H1 (cell line): ENCODE measurements around the gene DLL1. TPM values are rescaled to one million over a fixed set of nuclear protein-coding genes. Genes with fewer than 3 reads are reported as not detected.

ENCODE experiments used
- CTCF ChIA-PET: fragments of 300-600 bp; sonication (Branson Sonifier 250); formaldehyde crosslinking; loops from one replicate; lab custom pipeline; 2021; ENCODE audit not compliant: partially characterized antibody; lab: Charles Lee
- POLR2A ChIA-PET: fragments of 300-600 bp; sonication (Branson Sonifier 250); formaldehyde crosslinking; loops from one replicate; lab custom pipeline; 2021; ENCODE audit warnings: inconsistent platforms; ENCODE audit not compliant: partially characterized antibody; lab: Charles Lee
- DNase-seq, 2 experiments: peaks; one replicate each; pipeline versions ENCODE4 v3.0.0 to v3.0.0-alpha.2; 2010 to 2022; ENCODE audit warnings: low spot score in 2 of 2, low read depth in 1 of 2, mixed read lengths in 1 of 2
- FAIRE-seq: peaks from 2 replicates; lab custom pipeline; 2011; peaks lifted over from hg19 to GRCh38; lab: Jason Lieb, UNC
- H2AFZ ChIP-seq: 2 replicates; pipeline ENCODE4 v1.8.1; 2012; ENCODE audit warnings: low read length, inconsistent platforms
- H2AK5ac ChIP-seq: 2 replicates; pipeline ENCODE4 v1.6.1; 2013; ENCODE audit warnings: low read depth, low read length
- H2BK120ac ChIP-seq: replicated peaks from 2 replicates; pipeline ENCODE3; 2013; ENCODE audit warnings: low read depth, low read length, inconsistent platforms
- H2BK12ac ChIP-seq: 2 replicates; pipeline ENCODE4 v1.6.1; 2013; ENCODE audit warnings: low read depth, low read length
- H2BK15ac ChIP-seq: 2 replicates; pipeline ENCODE4 v1.6.1; 2013; ENCODE audit warnings: low read length
- H2BK20ac ChIP-seq: 2 replicates; pipeline ENCODE4 v1.6.1; 2013; ENCODE audit warnings: low read length
- H2BK5ac ChIP-seq: 2 replicates; pipeline ENCODE4 v1.6.1; 2013; ENCODE audit warnings: low read depth, low read length
- H3K14ac ChIP-seq: 2 replicates; pipeline ENCODE4 v1.6.1; 2013; ENCODE audit warnings: inconsistent platforms; ENCODE audit not compliant: insufficient read length
- H3K18ac ChIP-seq: 2 replicates; pipeline ENCODE4 v1.6.1; 2013; ENCODE audit warnings: low read length; ENCODE audit errors: extremely low read depth
- H3K23ac ChIP-seq: 2 replicates; pipeline ENCODE4 v1.6.1; 2013; ENCODE audit warnings: inconsistent platforms; ENCODE audit not compliant: insufficient read length
- H3K23me2 ChIP-seq: 2 replicates; pipeline ENCODE4 v1.6.1; 2013; ENCODE audit warnings: low read depth, low read length
- H3K27ac ChIP-seq: 2 replicates; pipeline ENCODE4 v1.6.1; 2011; ENCODE audit warnings: low read depth, low read length, inconsistent platforms
- H3K27me3 ChIP-seq, 4 experiments: replicated peaks in 1 of 4; 1 replicate in 1 of 4; 2 replicates in 3 of 4; pipeline versions ENCODE4 v1.6.1 to v1.8.1; 2011 to 2013; ENCODE audit warnings: low read length in 3 of 4, mild to moderate bottlenecking in 3 of 4, inconsistent platforms in 2 of 4, mixed read lengths in 2 of 4, moderate library complexity in 1 of 4; ENCODE audit not compliant: control insufficient read depth in 3 of 4, insufficient read depth in 3 of 4; ENCODE audit errors: extremely low read depth in 1 of 4
- H3K36me3 ChIP-seq, 4 experiments: 2 replicates each; pipeline versions ENCODE4 v1.6.1 to v1.8.1; 2011 to 2013; ENCODE audit warnings: mild to moderate bottlenecking in 4 of 4, low read length in 3 of 4, moderate library complexity in 2 of 4, control low read depth in 1 of 4, inconsistent platforms in 1 of 4; ENCODE audit not compliant: insufficient read depth in 4 of 4, control insufficient read depth in 2 of 4
- H3K4ac ChIP-seq: replicated peaks from 2 replicates; pipeline ENCODE3; 2013; ENCODE audit warnings: low read length, low read depth, mixed read lengths, inconsistent platforms; ENCODE audit not compliant: insufficient read length
- H3K4me1 ChIP-seq, 4 experiments: replicated peaks in 1 of 4; 1 replicate in 1 of 4; 2 replicates in 3 of 4; pipeline versions ENCODE4 v1.6.1 to v1.8.1; 2011 to 2013; ENCODE audit warnings: low read length in 3 of 4, inconsistent platforms in 2 of 4, mixed read lengths in 1 of 4; ENCODE audit not compliant: insufficient read depth in 4 of 4, control insufficient read depth in 3 of 4
- H3K4me2 ChIP-seq, 2 experiments: 2 replicates each; pipeline versions ENCODE4 v1.6.1 to v1.8.1; 2011 to 2013; ENCODE audit warnings: low read depth in 2 of 2, low read length in 2 of 2, control low read depth in 1 of 2, inconsistent platforms in 1 of 2, mild to moderate bottlenecking in 1 of 2; ENCODE audit not compliant: insufficient read depth in 1 of 2
- H3K4me3 ChIP-seq, 4 experiments: fragments of 200-600, 300-600 bp in 1 of 4; sonication (generic), shearing (Covaris generic), sonication (Bioruptor Twin) in 1 of 4; 2 replicates each; pipeline versions ENCODE4 v1.5.1 to v1.8.1; 2011 to 2016; ENCODE audit warnings: low read length in 4 of 4, low read depth in 3 of 4, control low read depth in 2 of 4, inconsistent platforms in 2 of 4, mild to moderate bottlenecking in 2 of 4, mixed read lengths in 1 of 4, moderate library complexity in 1 of 4; ENCODE audit not compliant: insufficient read depth in 2 of 4; ENCODE audit errors: extremely low read depth in 1 of 4
- H3K56ac ChIP-seq: replicated peaks from 2 replicates; pipeline ENCODE3; 2013; ENCODE audit warnings: low read depth, mild to moderate bottlenecking, mixed read lengths, low read length, inconsistent platforms; ENCODE audit not compliant: insufficient read length
- H3K79me1 ChIP-seq: 2 replicates; pipeline ENCODE4 v1.6.1; 2013; ENCODE audit warnings: low read depth, low read length, control low read depth
- H3K79me2 ChIP-seq, 2 experiments: 2 replicates each; pipeline versions ENCODE4 v1.6.1 to v1.8.1; 2012 to 2013; ENCODE audit warnings: low read length in 2 of 2, mild to moderate bottlenecking in 2 of 2, inconsistent platforms in 1 of 2; ENCODE audit not compliant: insufficient read depth in 2 of 2, control insufficient read depth in 1 of 2
- H3K9ac ChIP-seq, 4 experiments: replicated peaks in 1 of 4; 1 replicate in 1 of 4; 2 replicates in 3 of 4; pipeline versions ENCODE4 v1.6.1 to v1.8.1; 2011 to 2013; ENCODE audit warnings: low read depth in 3 of 4, low read length in 3 of 4, control low read depth in 2 of 4, mild to moderate bottlenecking in 2 of 4, moderate library complexity in 2 of 4, inconsistent platforms in 1 of 4; ENCODE audit errors: extremely low read depth in 1 of 4
- H3K9me3 ChIP-seq, 2 experiments: 2 replicates each; pipeline versions ENCODE4 v1.6.1 to v1.8.1; 2012 to 2013; ENCODE audit warnings: mild to moderate bottlenecking in 2 of 2, moderate library complexity in 2 of 2, control low read depth in 1 of 2, inconsistent platforms in 1 of 2, low read depth in 1 of 2, low read length in 1 of 2, mixed read lengths in 1 of 2; ENCODE audit not compliant: insufficient read depth in 2 of 2
- H4K20me1 ChIP-seq, 2 experiments: replicated peaks in 1 of 2; 2 replicates each; pipeline versions ENCODE3 to v1.8.1; 2011 to 2013; ENCODE audit warnings: inconsistent platforms in 2 of 2, low read length in 2 of 2, mild to moderate bottlenecking in 1 of 2; ENCODE audit not compliant: insufficient read depth in 2 of 2, control insufficient read depth in 1 of 2
- H4K5ac ChIP-seq: 2 replicates; pipeline ENCODE4 v1.6.1; 2013; ENCODE audit warnings: low read length, low read depth, mixed read lengths, inconsistent platforms; ENCODE audit not compliant: insufficient read length
- H4K8ac ChIP-seq: 2 replicates; pipeline ENCODE4 v1.8.0; 2013; ENCODE audit warnings: mild to moderate bottlenecking, moderate library complexity, low read length, inconsistent platforms; ENCODE audit not compliant: insufficient read depth; ENCODE audit errors: extremely low read depth
- H4K91ac ChIP-seq: replicated peaks from 2 replicates; pipeline ENCODE3; 2013; ENCODE audit warnings: low read length, mixed read lengths, inconsistent platforms; ENCODE audit not compliant: insufficient read length
- CBX5 ChIP-seq: fragments of 300-800, 300-1000 bp; sonication (generic); IDR thresholded peaks from 2 replicates; pipeline ENCODE4 v1.7.1; 2016; ENCODE audit warnings: antibody characterized with exemption, low read length, low read depth
- CREB1 ChIP-seq: IDR thresholded peaks from 2 replicates; pipeline ENCODE4 v1.6.1; 2012; ENCODE audit warnings: inconsistent platforms
- RBBP5 ChIP-seq: IDR thresholded peaks from 2 replicates; pipeline ENCODE4 v1.7.1; 2012; ENCODE audit warnings: low read depth, mild to moderate bottlenecking, inconsistent platforms, low read length, moderate library complexity, borderline replicate concordance
- WGBS, 2 experiments: shearing (Covaris generic) in 1 of 2; methylation state at CpG; one replicate each; pipeline versions ENCODE4 v1.1.6 to v1.1.7; 2013 to 2015; ENCODE audit warnings: low lambda C conversion rate in 2 of 2, mixed read lengths in 2 of 2, inconsistent platforms in 1 of 2, low coverage in 1 of 2, missing lambda C conversion rate in 1 of 2; ENCODE audit not compliant: insufficient replicate concordance in 2 of 2, insufficient coverage in 1 of 2, insufficient read length in 1 of 2; ENCODE audit errors: extremely low coverage in 1 of 2, missing lambda C conversion rate in 1 of 2; 5-methylcytosine and 5-hydroxymethylcytosine counted together
- polyA plus RNA-seq, 7 experiments: library from polyadenylated mRNA; depleted of rRNA in 3 of 7; stranded (reverse) in 5 of 7; unstranded in 2 of 7; fragments of >200 nt in 5 of 7; fragments of 200-250 nt in 2 of 7; gene quantifications; 1 replicate in 5 of 7; 2 replicates in 1 of 7; 4 replicates in 1 of 7; pipeline versions ENCODE4 v1.2.1 to v1.2.3, GENCODE V29; 2011 to 2013; ENCODE audit warnings: missing spikeins in 2 of 7, mixed read lengths in 2 of 7
- total RNA-seq: library from RNA; stranded (reverse); fragmentation: NEBNext Ultra II Directional; extraction: Animal tissue kit (Norgen Biotek cat#: 25700); gene quantifications from 2 replicates; pipeline ENCODE4 v1.2.1, GENCODE V29; 2021

Gene DLL1
- total and polyA plus RNA-seq, 2 of the 8 experiments (the other 6 are each of a cell fraction or from before 2014, with no cell fraction given), result 1.7 to 3.8 TPM

GRCh38 chr6:170243386-170243785, 47.5 kb downstream of the DLL1 start:
- H3K9me3 ChIP-seq, result no peaks in the 10 kb centered on the region
- H2BK5ac ChIP-seq, result no peak overlapping the region
- H3K4me3 ChIP-seq, result no peak overlapping the region
- no peaks in the 10 kb centered on the region for H3K79me1 ChIP-seq
- H3K56ac ChIP-seq, result no peak overlapping the region
- H3K14ac ChIP-seq, result no peak overlapping the region
- H2AK5ac ChIP-seq, result no peak overlapping the region
- no peaks in the 10 kb centered on the region for H3K23me2 ChIP-seq
- no peak overlapping the region for H2BK20ac ChIP-seq
- H3K4me1 ChIP-seq, result peaks cover 0 to 12% (median 3%) of the 10 kb centered on the region in 4 experiments; a peak in 4 of 7 replicates
- POLR2A ChIA-PET, result interaction anchor here (1.0 kb wide), 1 partner anchor 32 kb away, joined by 3 read pairs; no protein-coding TSS in a partner anchor
- WGBS, 2 experiments, result 93% methylated on average over 7 of the region's 7 CpGs; no CpG with 5 or more reads in 1 of the 2 experiments
- H2BK120ac ChIP-seq, result no peak overlapping the region
- H4K91ac ChIP-seq, result no peak overlapping the region
- CTCF ChIA-PET, result interaction anchor here (1.1 kb wide), 1 partner anchor 369 kb away, joined by 3 read pairs; no protein-coding TSS in a partner anchor
- no peaks in the 10 kb centered on the region for H3K27me3 ChIP-seq
- H3K36me3 ChIP-seq, result no peaks in the 10 kb centered on the region
- H4K5ac ChIP-seq, result no peak overlapping the region
- H3K18ac ChIP-seq, result no peak overlapping the region
- no peak overlapping the region for H3K23ac ChIP-seq
- no peak overlapping the region for H2BK12ac ChIP-seq
- H3K79me2 ChIP-seq, result no peaks in the 10 kb centered on the region
- H3K9ac ChIP-seq, result no peak overlapping the region
- H4K8ac ChIP-seq, result no peak overlapping the region
- H2BK15ac ChIP-seq, result no peak overlapping the region
- H2AFZ ChIP-seq, result 0 out of 2 replicates have a peak overlapping the region, but pooled peaks have one; percentile 5
- H3K4ac ChIP-seq, result no peak overlapping the region
- H3K27ac ChIP-seq, result no peak overlapping the region
- no peak for DNase-seq
- TF ChIP-seq RBBP5 (no peak), CBX5 (no peak), CREB1 (no peak)
- no peak for FAIRE-seq
- no peak overlapping the region for H3K4me2 ChIP-seq
- H4K20me1 ChIP-seq, result no peaks in the 10 kb centered on the region
